A549 (cell line): Measurements from ENCODE around the gene MMP25.

Source experiments
- EHMT2 ChIP-seq: fragments of 200-600 bp; sonication (generic); IDR thresholded peaks from 2 replicates; pipeline ENCODE4 v1.6.1; 2016; ENCODE audit warnings: antibody characterized with exemption, low read depth, mild to moderate bottlenecking, moderate library complexity
- EP300 ChIP-seq, 2 experiments: fragments of >200 bp; sonication (Bioruptor Twin); formaldehyde crosslinking; IDR thresholded peaks; 2 replicates in 1 of 2; 3 replicates in 1 of 2; pipeline ENCODE4 v1.6.1; 2016 to 2017
- HDAC2 ChIP-seq: fragments of 200-600 bp; sonication (generic); IDR thresholded peaks from 2 replicates; pipeline ENCODE4 v1.6.1; 2016
- JUNB ChIP-seq: fragments of >200 bp; sonication (Bioruptor Twin); formaldehyde crosslinking; IDR thresholded peaks from 2 replicates; pipeline ENCODE4 v1.6.1; 2016
- KDM1A ChIP-seq: fragments of 200-600 bp; sonication (generic); IDR thresholded peaks from 2 replicates; pipeline ENCODE4 v1.6.1; 2016; ENCODE audit warnings: low read depth, mild to moderate bottlenecking
- MAFK ChIP-seq: fragments of 450-650 bp; IDR thresholded peaks from 2 replicates; pipeline ENCODE4 v1.6.1; 2014; ENCODE audit not compliant: partially characterized antibody
- NR3C1 ChIP-seq: fragments of >200 bp; sonication (Bioruptor Twin); formaldehyde crosslinking; IDR thresholded peaks from 3 replicates; pipeline ENCODE4 v1.6.1; 2017
- POLR2A ChIP-seq: IDR thresholded peaks from 2 replicates; pipeline ENCODE4 v1.6.1; 2012; ENCODE audit warnings: mild to moderate bottlenecking, low read length
- RFX5 ChIP-seq: fragments of 450-650 bp; IDR thresholded peaks from 2 replicates; pipeline ENCODE4 v1.7.1; 2014; ENCODE audit warnings: antibody characterized with exemption, mild to moderate bottlenecking, moderate library complexity
- SMC3 ChIP-seq: fragments of >200 bp; sonication (Bioruptor Twin); formaldehyde crosslinking; IDR thresholded peaks from 3 replicates; pipeline ENCODE4 v1.6.1; 2018; ENCODE audit warnings: inconsistent platforms
- TFCP2L1 ChIP-seq: fragments of 250-450 bp; sonication (Bioruptor Pico); IDR thresholded peaks from 2 replicates; pipeline ENCODE4 v1.5.0; 2021; ENCODE audit warnings: mild to moderate bottlenecking
- TF ChIP-seq, protein P1 (sequence below): fragments of >200 bp; sonication (Bioruptor Twin); formaldehyde crosslinking; IDR thresholded peaks from 3 replicates; pipeline ENCODE4 v1.5.1; 2016

- TF ChIP-seq EHMT2 (no peak), POLR2A (no peak), SMC3 (no peak), TFCP2L1 (no peak), NR3C1 (no peak), JUNB (no peak), RFX5 (no peak), EP300 (IDR thresholded peaks at IDR 0.05) (no peak), MAFK (no peak), HDAC2 (no peak), KDM1A (no peak)
- TF ChIP-seq, protein P1, sequence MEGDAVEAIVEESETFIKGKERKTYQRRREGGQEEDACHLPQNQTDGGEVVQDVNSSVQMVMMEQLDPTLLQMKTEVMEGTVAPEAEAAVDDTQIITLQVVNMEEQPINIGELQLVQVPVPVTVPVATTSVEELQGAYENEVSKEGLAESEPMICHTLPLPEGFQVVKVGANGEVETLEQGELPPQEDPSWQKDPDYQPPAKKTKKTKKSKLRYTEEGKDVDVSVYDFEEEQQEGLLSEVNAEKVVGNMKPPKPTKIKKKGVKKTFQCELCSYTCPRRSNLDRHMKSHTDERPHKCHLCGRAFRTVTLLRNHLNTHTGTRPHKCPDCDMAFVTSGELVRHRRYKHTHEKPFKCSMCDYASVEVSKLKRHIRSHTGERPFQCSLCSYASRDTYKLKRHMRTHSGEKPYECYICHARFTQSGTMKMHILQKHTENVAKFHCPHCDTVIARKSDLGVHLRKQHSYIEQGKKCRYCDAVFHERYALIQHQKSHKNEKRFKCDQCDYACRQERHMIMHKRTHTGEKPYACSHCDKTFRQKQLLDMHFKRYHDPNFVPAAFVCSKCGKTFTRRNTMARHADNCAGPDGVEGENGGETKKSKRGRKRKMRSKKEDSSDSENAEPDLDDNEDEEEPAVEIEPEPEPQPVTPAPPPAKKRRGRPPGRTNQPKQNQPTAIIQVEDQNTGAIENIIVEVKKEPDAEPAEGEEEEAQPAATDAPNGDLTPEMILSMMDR = no peak
These were observed 32.2 kb upstream of the MMP25 start for GRCh38 chr16:3013998-3014690.
